GM12873 (cell line): ENCODE measurements around the gene DYSF.

Source experiments
- CTCF ChIP-seq: IDR thresholded peaks from 2 replicates; pipeline ENCODE4 v1.5.1; 2012; ENCODE audit warnings: low read depth, mild to moderate bottlenecking, moderate library complexity, low read length, control low read depth; ENCODE audit not compliant: insufficient read depth; ENCODE audit errors: missing control alignments

DYSF gene

GRCh38 chr2:71718686-71719085 is 265.3 kb downstream of the DYSF start:
- TF ChIP-seq CTCF, result no peak

- no peak for TF ChIP-seq CTCF
These were observed 266.3 kb downstream of the DYSF start for GRCh38 chr2:71719520-71720282.

- no peak for TF ChIP-seq CTCF
These were observed 266.9 kb downstream of the DYSF start for GRCh38 chr2:71720283-71720560.

- no peak for TF ChIP-seq CTCF
These were observed 267.4 kb downstream of the DYSF start for GRCh38 chr2:71720596-71721361.

GRCh38 chr2:71721362-71721665 is 268.0 kb downstream of the DYSF start:
- TF ChIP-seq CTCF, result no peak

- TF ChIP-seq CTCF, result no peak
These were observed 268.3 kb downstream of the DYSF start for GRCh38 chr2:71721669-71722068.

GRCh38 chr2:71722286-71722685 is 268.9 kb downstream of the DYSF start:
- TF ChIP-seq CTCF, result no peak
